HepG2 (cell line): ENCODE data around the gene PPIP5K1.
"Not testable (repeated sequence)": the region's sequence is repeated elsewhere in the genome, so short reads cannot be mapped to it uniquely, and the experiment has no call there.

Experiments
- ARNT ChIP-seq: fragments of 450-650 bp; IDR thresholded peaks from 2 replicates; pipeline ENCODE4 v1.6.1; 2017
- CBX2 ChIP-seq, 2 experiments: fragments of 200-600 bp in 1 of 2; sonication (generic); formaldehyde crosslinking in 1 of 2; IDR thresholded peaks; 2 replicates each; pipeline versions ENCODE4 v1.7.0 to v1.8.1; 2018 to 2022; ENCODE audit warnings: low read depth in 2 of 2, low read length in 1 of 2, mild to moderate bottlenecking in 1 of 2, missing genetic modification reagents in 1 of 2
- GABPA ChIP-seq, 2 experiments: IDR thresholded peaks; 2 replicates each; pipeline ENCODE4 v1.6.1; 2011 to 2016; ENCODE audit warnings: low read depth in 2 of 2, low read length in 1 of 2, missing biosample characterization in 1 of 2, missing genetic modification characterization in 1 of 2
- GABPB1 ChIP-seq: IDR thresholded peaks from 2 replicates; pipeline ENCODE4 v1.6.1; 2016; ENCODE audit warnings: mild to moderate bottlenecking, missing genetic modification reagents, moderate library complexity, missing compliant biosample characterization
- MED1 ChIP-seq: sonication (generic); formaldehyde crosslinking; IDR thresholded peaks from 2 replicates; pipeline ENCODE4 v1.4.0; 2020; ENCODE audit warnings: missing genetic modification reagents
- MEF2D ChIP-seq: sonication (generic); formaldehyde crosslinking; IDR thresholded peaks from 2 replicates; pipeline ENCODE4 v1.5.1; 2020; ENCODE audit warnings: mild to moderate bottlenecking, missing genetic modification reagents
- MTF1 ChIP-seq: sonication (generic); formaldehyde crosslinking; IDR thresholded peaks from 2 replicates; pipeline ENCODE4 v1.5.0; 2020; ENCODE audit warnings: missing genetic modification reagents
- TBL1XR1 ChIP-seq: fragments of 150-350 bp; IDR thresholded peaks from 2 replicates; pipeline ENCODE4 v1.6.1; 2014; ENCODE audit warnings: borderline replicate concordance, low read length; ENCODE audit not compliant: partially characterized antibody
- TBX3 ChIP-seq: fragments of 450-650 bp; IDR thresholded peaks from 2 replicates; pipeline ENCODE4 v1.6.1; 2017; ENCODE audit warnings: antibody characterized with exemption, mild to moderate bottlenecking, inconsistent platforms, borderline replicate concordance
- ZNF24 ChIP-seq: fragments of 450-650 bp; IDR thresholded peaks from 2 replicates; pipeline ENCODE4 v1.6.1; 2017; ENCODE audit warnings: antibody characterized with exemption, mild to moderate bottlenecking
- ZNF589 ChIP-seq: sonication (generic); formaldehyde crosslinking; conservative IDR thresholded peaks from 2 replicates; pipeline ENCODE4 v1.8.0; 2022; ENCODE audit warnings: mild to moderate bottlenecking, moderate library complexity, missing genetic modification reagents
- ZNF629 ChIP-seq: sonication (generic); formaldehyde crosslinking; conservative IDR thresholded peaks from 2 replicates; pipeline ENCODE4 v1.5.0; 2020; ENCODE audit warnings: missing genetic modification reagents
- TF ChIP-seq, protein P1 (sequence below): IDR thresholded peaks from 2 replicates; pipeline ENCODE4 v1.6.1; 2012; ENCODE audit warnings: inconsistent platforms
- TF ChIP-seq, protein P2 (sequence below): sonication (generic); formaldehyde crosslinking; IDR thresholded peaks from 2 replicates; pipeline ENCODE4 v1.4.0; 2020; ENCODE audit warnings: missing genetic modification reagents, borderline replicate concordance

DNA sequence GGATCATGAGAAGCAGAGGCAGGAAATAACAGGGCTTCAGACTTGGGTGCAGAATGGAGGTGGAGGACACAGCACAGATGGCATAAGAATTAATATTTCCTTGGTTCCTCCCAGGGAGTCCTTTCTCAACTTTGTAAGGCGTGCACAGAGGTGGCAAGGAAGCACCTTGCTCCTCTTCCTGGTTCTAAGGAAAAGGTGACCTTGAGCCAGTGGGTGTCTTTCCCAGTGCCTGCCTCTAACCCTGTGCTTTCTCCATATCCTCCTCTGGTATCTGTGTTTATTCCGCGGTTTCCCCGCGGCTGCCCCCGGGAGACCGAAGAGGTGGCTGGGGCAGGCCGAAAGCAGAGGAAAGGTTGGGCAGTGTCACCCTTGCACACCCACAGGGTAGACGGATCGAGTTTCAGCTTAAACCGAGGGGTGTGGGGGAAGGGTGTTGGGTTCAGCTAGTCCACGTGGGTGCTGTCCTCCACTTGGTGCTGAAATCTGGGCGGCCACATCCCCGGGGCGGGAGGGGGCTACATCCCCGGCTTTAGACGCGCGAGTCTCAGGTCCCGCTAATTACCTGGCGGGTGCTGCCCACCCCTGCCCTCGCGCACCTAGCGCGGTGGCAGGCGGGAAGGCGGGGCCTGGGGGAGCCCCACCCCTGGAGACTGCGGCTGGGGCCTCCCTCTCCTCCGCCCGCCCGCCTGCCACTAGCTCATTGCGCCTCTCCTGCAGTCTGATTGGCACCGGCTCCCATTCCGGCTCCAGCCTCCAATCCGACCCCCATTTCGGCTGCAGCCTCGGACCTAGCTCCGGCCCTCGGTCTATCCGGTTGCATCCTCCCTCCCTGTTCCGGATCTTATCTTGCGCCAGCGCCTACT is 3.6 kb upstream of the PPIP5K1 start, which contains the start of gene CKMT1B:
- not testable (repeated sequence) for TF ChIP-seq ZNF589 (CRISPR knock-in tag); GABPA (IDR thresholded peaks at IDR 0.05; ENCODE audit: low read depth, low read length); GABPA (CRISPR knock-in tag; IDR thresholded peaks at IDR 0.05; ENCODE audit: low read depth); ZNF24; CBX2 (IDR thresholded peaks at IDR 0.05; ENCODE audit: low read depth, low read length); CBX2 (CRISPR knock-in tag; IDR thresholded peaks at IDR 0.05; ENCODE audit: low read depth); MTF1 (CRISPR knock-in tag); MED1 (CRISPR knock-in tag); ZNF629 (CRISPR knock-in tag); TBX3; GABPB1 (CRISPR knock-in tag); MEF2D (CRISPR knock-in tag); TBL1XR1; ARNT
- TF ChIP-seq, protein P1, sequence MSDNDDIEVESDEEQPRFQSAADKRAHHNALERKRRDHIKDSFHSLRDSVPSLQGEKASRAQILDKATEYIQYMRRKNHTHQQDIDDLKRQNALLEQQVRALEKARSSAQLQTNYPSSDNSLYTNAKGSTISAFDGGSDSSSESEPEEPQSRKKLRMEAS: not testable (repeated sequence)
- TF ChIP-seq, protein P2, sequence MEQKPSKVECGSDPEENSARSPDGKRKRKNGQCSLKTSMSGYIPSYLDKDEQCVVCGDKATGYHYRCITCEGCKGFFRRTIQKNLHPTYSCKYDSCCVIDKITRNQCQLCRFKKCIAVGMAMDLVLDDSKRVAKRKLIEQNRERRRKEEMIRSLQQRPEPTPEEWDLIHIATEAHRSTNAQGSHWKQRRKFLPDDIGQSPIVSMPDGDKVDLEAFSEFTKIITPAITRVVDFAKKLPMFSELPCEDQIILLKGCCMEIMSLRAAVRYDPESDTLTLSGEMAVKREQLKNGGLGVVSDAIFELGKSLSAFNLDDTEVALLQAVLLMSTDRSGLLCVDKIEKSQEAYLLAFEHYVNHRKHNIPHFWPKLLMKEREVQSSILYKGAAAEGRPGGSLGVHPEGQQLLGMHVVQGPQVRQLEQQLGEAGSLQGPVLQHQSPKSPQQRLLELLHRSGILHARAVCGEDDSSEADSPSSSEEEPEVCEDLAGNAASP (CRISPR knock-in tag): not testable (repeated sequence)
